Activated CD4-positive, alpha-beta T cell treated with anti-CD3 and anti-CD28 coated beads for 36 hours (primary cell): Measurements from ENCODE around the gene LHPP. TPM values are rescaled to one million over a fixed set of nuclear protein-coding genes. Genes with fewer than 3 reads are reported as not detected.

Experiments used
- ATAC-seq: fragments of 200-7000 bp; cut with Tn5 transposase; one replicate; pipeline ENCODE4 v1.10.0; 2021; ENCODE audit warnings: mild to moderate bottlenecking, moderate library complexity
- CTCF ChIA-PET: fragments of 350-600 bp; sonication (Branson Sonifier 250); formaldehyde crosslinking; loops from one replicate; lab custom pipeline; 2021; ENCODE audit warnings: antibody characterized with exemption; lab: Charles Lee
- POLR2A ChIA-PET: fragments of 350-600 bp; sonication (Branson Sonifier 250); formaldehyde crosslinking; loops from one replicate; lab custom pipeline; 2021; ENCODE audit warnings: antibody characterized with exemption, inconsistent platforms; lab: Charles Lee
- DNase-seq: peaks from one replicate; pipeline ENCODE4 v3.0.0-alpha.2; 2020
- H3K27ac Mint-ChIP-seq: one replicate; pipeline ENCODE4 v1.8.0; 2021; ENCODE audit warnings: mixed read lengths
- H3K27me3 Mint-ChIP-seq: one replicate; pipeline ENCODE4 v1.8.0; 2021; ENCODE audit warnings: mixed read lengths
- H3K36me3 Mint-ChIP-seq: one replicate; pipeline ENCODE4 v1.8.0; 2021; ENCODE audit warnings: low read depth, mixed read lengths
- H3K4me1 Mint-ChIP-seq: one replicate; pipeline ENCODE4 v1.8.0; 2021; ENCODE audit warnings: mixed read lengths
- H3K4me3 Mint-ChIP-seq: one replicate; pipeline ENCODE4 v1.8.0; 2021; ENCODE audit warnings: mild to moderate bottlenecking, moderate library complexity, mixed read lengths
- H3K9me3 Mint-ChIP-seq: one replicate; pipeline ENCODE4 v1.8.0; 2021; ENCODE audit warnings: low read depth, mixed read lengths
- intact Hi-C, 2 experiments: fragments of 100-400 bp; cut with DNase I in 1 of 2; cut with micrococcal nuclease in 1 of 2; formaldehyde crosslinking; loops; one replicate each; pipeline versions ENCODE4 v1.14.2 to v1.15.1; 2022 to 2024; cut with DNase I, micrococcal nuclease
- total RNA-seq, 2 experiments: library from RNA; stranded (reverse); gene quantifications; one replicate each; pipeline ENCODE4 v1.2.3, GENCODE V29; 2021

The LHPP gene
- total RNA-seq, 2 experiments from 2014 or later = 11.5 to 14.0 TPM

GRCh38 chr10:124602121-124602561, 140.5 kb downstream of the LHPP start:
- intact Hi-C loops = no loop called here
- Mint-ChIP-seq H3K4me1 (no peaks in the 10 kb centered on the region), H3K4me3 (no peak overlapping the region), H3K27me3 (no peaks in the 10 kb centered on the region), H3K9me3 (no peaks in the 10 kb centered on the region), H3K27ac (no peak overlapping the region), H3K36me3 (no peaks in the 10 kb centered on the region)
- no peak for ATAC-seq
- no peak for DNase-seq
- CTCF ChIA-PET = interaction anchor here (0.7 to 1.0 kb wide), 2 partner anchors 17 to 1158 kb away, joined by 3 read pairs; no protein-coding TSS in a partner anchor
- POLR2A ChIA-PET = no interaction called here

- H3K9me3 Mint-ChIP-seq = no peaks in the 10 kb centered on the region
- no peaks in the 10 kb centered on the region for H3K4me1 Mint-ChIP-seq
- H3K4me3 Mint-ChIP-seq = no peak overlapping the region
- POLR2A ChIA-PET = no interaction called here
- DNase-seq = no peak
- no peaks in the 10 kb centered on the region for H3K27me3 Mint-ChIP-seq
- ATAC-seq = no peak
- intact Hi-C loops = no loop called here
- no peak overlapping the region for H3K27ac Mint-ChIP-seq
- no peaks in the 10 kb centered on the region for H3K36me3 Mint-ChIP-seq
- CTCF ChIA-PET = interaction anchor here (0.5 kb wide), 2 partner anchors 44 to 351 kb away, joined by 3 to 4 read pairs; no protein-coding TSS in a partner anchor
Observed at GRCh38 chr10:124602646-124603365, 141.2 kb downstream of the LHPP start.

- intact Hi-C loops = no loop called here
- POLR2A ChIA-PET = no interaction called here
- ATAC-seq = no peak
- no peak for DNase-seq
- Mint-ChIP-seq H3K4me3 (no peak overlapping the region), H3K36me3 (no peaks in the 10 kb centered on the region), H3K27me3 (no peaks in the 10 kb centered on the region), H3K4me1 (no peaks in the 10 kb centered on the region), H3K9me3 (no peaks in the 10 kb centered on the region), H3K27ac (no peak overlapping the region)
- CTCF ChIA-PET = interaction anchor here (0.5 kb wide), 2 partner anchors 44 to 350 kb away, joined by 3 to 4 read pairs; no protein-coding TSS in a partner anchor
Observed at GRCh38 chr10:124603376-124604213, 142.0 kb downstream of the LHPP start.

GRCh38 chr10:124604214-124605000, 142.8 kb downstream of the LHPP start:
- Mint-ChIP-seq H3K36me3 (no peaks in the 10 kb centered on the region), H3K9me3 (no peaks in the 10 kb centered on the region), H3K4me3 (no peak overlapping the region)

GRCh38 chr10:124605001-124605370, 143.4 kb downstream of the LHPP start:
- Mint-ChIP-seq H3K9me3 (no peaks in the 10 kb centered on the region), H3K4me3 (no peak overlapping the region), H3K4me1 (peaks cover 1% of the 10 kb centered on the region), H3K27ac (no peak overlapping the region), H3K36me3 (no peaks in the 10 kb centered on the region), H3K27me3 (no peaks in the 10 kb centered on the region)
- CTCF ChIA-PET = no interaction called here
- ATAC-seq = no peak
- POLR2A ChIA-PET = no interaction called here
- no peak for DNase-seq
- intact Hi-C loops = no loop called here

More at GRCh38 chr10:124604214-124605000, 142.8 kb downstream of the LHPP start:
- DNase-seq (no peak), ATAC-seq (no peak)
- no peaks in the 10 kb centered on the region for H3K27me3 Mint-ChIP-seq
- H3K4me1 Mint-ChIP-seq = no peaks in the 10 kb centered on the region
- intact Hi-C loops = no loop called here
- POLR2A ChIA-PET = no interaction called here
- CTCF ChIA-PET = no interaction called here
- no peak overlapping the region for H3K27ac Mint-ChIP-seq

- H3K27ac Mint-ChIP-seq = no peak overlapping the region
- no peaks in the 10 kb centered on the region for H3K27me3 Mint-ChIP-seq
- POLR2A ChIA-PET = interaction anchor here (0.7 kb wide), 1 partner anchor 34 kb away, joined by 4 read pairs; no protein-coding TSS in a partner anchor
- CTCF ChIA-PET = no interaction called here
- H3K36me3 Mint-ChIP-seq = no peaks in the 10 kb centered on the region
- DNase-seq = no peak
- no peak overlapping the region for H3K4me3 Mint-ChIP-seq
- intact Hi-C loops = no loop called here
- H3K9me3 Mint-ChIP-seq = no peaks in the 10 kb centered on the region
- ATAC-seq = no peak
- peaks cover 3% of the 10 kb centered on the region for H3K4me1 Mint-ChIP-seq
Observed at GRCh38 chr10:124605481-124605855, 143.8 kb downstream of the LHPP start.

- no peak overlapping the region for H3K27ac Mint-ChIP-seq
- intact Hi-C loops = no loop called here
- no peaks in the 10 kb centered on the region for H3K9me3 Mint-ChIP-seq
- ATAC-seq = no peak
- no peaks in the 10 kb centered on the region for H3K27me3 Mint-ChIP-seq
- ChIA-PET CTCF (no interaction called here), POLR2A (interaction anchor here (0.7 kb wide), 1 partner anchor 34 kb away, joined by 4 read pairs; no protein-coding TSS in a partner anchor)
- H3K4me1 Mint-ChIP-seq = peaks cover 4% of the 10 kb centered on the region
- DNase-seq = no peak
- H3K4me3 Mint-ChIP-seq = no peak overlapping the region
- no peaks in the 10 kb centered on the region for H3K36me3 Mint-ChIP-seq
Observed at GRCh38 chr10:124605856-124606812, 144.5 kb downstream of the LHPP start.

- ChIA-PET POLR2A (no interaction called here), CTCF (no interaction called here)
- DNase-seq (no peak), ATAC-seq (no peak)
- Mint-ChIP-seq H3K27ac (no peak overlapping the region), H3K36me3 (no peaks in the 10 kb centered on the region), H3K9me3 (no peaks in the 10 kb centered on the region), H3K4me3 (no peak overlapping the region), H3K4me1 (peaks cover 9% of the 10 kb centered on the region), H3K27me3 (no peaks in the 10 kb centered on the region)
- intact Hi-C loops = no loop called here
Observed at GRCh38 chr10:124606822-124607221, 145.2 kb downstream of the LHPP start.

GRCh38 chr10:124607693-124608092, 146.1 kb downstream of the LHPP start:
- Mint-ChIP-seq H3K27ac (no peak overlapping the region), H3K4me1 (peaks cover 17% of the 10 kb centered on the region), H3K9me3 (no peaks in the 10 kb centered on the region), H3K4me3 (no peak overlapping the region), H3K27me3 (no peaks in the 10 kb centered on the region), H3K36me3 (no peaks in the 10 kb centered on the region)
- ChIA-PET CTCF (no interaction called here), POLR2A (no interaction called here)
- no peak for DNase-seq
- ATAC-seq = no peak
- intact Hi-C loops = no loop called here

- Mint-ChIP-seq H3K27ac (no peak overlapping the region), H3K27me3 (no peaks in the 10 kb centered on the region), H3K4me1 (peaks cover 19% of the 10 kb centered on the region), H3K36me3 (no peaks in the 10 kb centered on the region), H3K4me3 (no peak overlapping the region), H3K9me3 (no peaks in the 10 kb centered on the region)
- no peak for DNase-seq
- intact Hi-C loops = no loop called here
- ChIA-PET CTCF (no interaction called here), POLR2A (no interaction called here)
- ATAC-seq = no peak
Observed at GRCh38 chr10:124608093-124608721, 146.6 kb downstream of the LHPP start.
